Measurements from ENCODE around the gene RAPGEF1. TPM values are rescaled to one million over a fixed set of nuclear protein-coding genes. Genes with fewer than 3 reads are reported as not detected.

The RAPGEF1 gene
- total and polyA plus RNA-seq, 7 experiments from 2014 or later = 1.2 to 181 (median 84.8) TPM

- peaks cover 14 to 19% of the 10 kb centered on the region in 2 donors for H3K4me1 ChIP-seq (ENCODE audit: control insufficient read depth in 2 of 2, insufficient read depth in 2 of 2, low read length in 2 of 2)
- ChIA-PET POLR2A (interaction anchor here (1.4 kb wide), 1 partner anchor 9 kb away, joined by 4 read pairs; no protein-coding TSS in a partner anchor), CTCF (interaction anchor here (0.6 to 1.0 kb wide), 3 partner anchors 10 to 210 kb away, joined by 3 read pairs; no protein-coding TSS in a partner anchor)
- H3K36me3 ChIP-seq (ENCODE audit: control insufficient read depth in 2 of 3, insufficient read depth in 3 of 3, low read length in 3 of 3) = peaks cover 0 to 52% (median 6%) of the 10 kb centered on the region in 3 experiments
- DNase-seq (no peak), ATAC-seq (no peak)
- Mint-ChIP-seq H3K27me3 (no peaks in the 10 kb centered on the region), H3K36me3 (peaks cover 0 to 17% (median 5%) of the 10 kb centered on the region in 5 donors), H3K27ac (peak overlapping the region; percentile 6 to 71 (median 63)), H3K4me3 (peak overlapping the region; percentile 59 to 84 (median 77)), H3K9me3 (peaks cover 0 to 2% (median 0%) of the 10 kb centered on the region in 11 donors), H3K4me1 (peaks cover 13 to 35% (median 27%) of the 10 kb centered on the region in 7 donors)
- H3K27me3 ChIP-seq (ENCODE audit: control insufficient read depth in 2 of 2, insufficient read depth in 2 of 2, low read length in 2 of 2) = no peaks in the 10 kb centered on the region
- H3K27ac ChIP-seq (ENCODE audit: low read depth, low read length) = peak overlapping the region; percentile 90
- H3K4me3 ChIP-seq (ENCODE audit: low read length) = peak overlapping the region; percentile 63
- intact Hi-C loops (cut with micrococcal nuclease) = loop anchor here (2.0 to 10.0 kb wide), 5 partner anchors 27 to 825 kb away; partner anchors contain the start of genes NUP214 (in 1 of the 2), POMT1 (in 1 of the 2), RAPGEF1 (in 1 of the 2) and SETX (in 1 of the 2)
- H3K9me3 ChIP-seq (ENCODE audit: control insufficient read depth in 2 of 3, low read length in 3 of 3) = no peaks in the 10 kb centered on the region
Observed at GRCh38 chr9:131529597-131530545, 210.0 kb downstream of the RAPGEF1 start.

GRCh38 chr9:131528886-131529505, 210.9 kb downstream of the RAPGEF1 start:
- DNase-seq = no peak
- Mint-ChIP-seq H3K27me3 (no peaks in the 10 kb centered on the region), H3K4me3 (peak overlapping the region in 8 of 10 donors; percentile 13 to 84 (median 56)), H3K36me3 (peaks cover 0 to 24% (median 5%) of the 10 kb centered on the region in 5 donors), H3K4me1 (peaks cover 7 to 27% (median 18%) of the 10 kb centered on the region in 7 donors), H3K9me3 (peaks cover 0 to 2% (median 0%) of the 10 kb centered on the region in 11 donors), H3K27ac (peak overlapping the region in 2 of 9 donors; percentile 3 to 61)
- peaks cover 6 to 10% of the 10 kb centered on the region in 2 donors for H3K4me1 ChIP-seq (ENCODE audit: control insufficient read depth in 2 of 2, insufficient read depth in 2 of 2, low read length in 2 of 2)
- H3K36me3 ChIP-seq (ENCODE audit: control insufficient read depth in 2 of 3, insufficient read depth in 3 of 3, low read length in 3 of 3) = peaks cover 0 to 61% (median 12%) of the 10 kb centered on the region in 3 experiments
- no peak for ATAC-seq
- H3K27me3 ChIP-seq (ENCODE audit: control insufficient read depth in 2 of 2, insufficient read depth in 2 of 2, low read length in 2 of 2) = no peaks in the 10 kb centered on the region
- H3K4me3 ChIP-seq (ENCODE audit: low read length) = no peak overlapping the region
- no peaks in the 10 kb centered on the region for H3K9me3 ChIP-seq (ENCODE audit: control insufficient read depth in 2 of 3, low read length in 3 of 3)
- no peak overlapping the region for H3K27ac ChIP-seq (ENCODE audit: low read depth, low read length)
- ChIA-PET CTCF (interaction anchor here (0.6 to 1.0 kb wide), 2 partner anchors 174 to 211 kb away, joined by 3 to 4 read pairs; no protein-coding TSS in a partner anchor), POLR2A (interaction anchor here (1.1 to 1.4 kb wide), 2 partner anchors 10 kb away, joined by 3 to 4 read pairs; no protein-coding TSS in a partner anchor)
- intact Hi-C loops (cut with micrococcal nuclease) = no loop called here

DNA sequence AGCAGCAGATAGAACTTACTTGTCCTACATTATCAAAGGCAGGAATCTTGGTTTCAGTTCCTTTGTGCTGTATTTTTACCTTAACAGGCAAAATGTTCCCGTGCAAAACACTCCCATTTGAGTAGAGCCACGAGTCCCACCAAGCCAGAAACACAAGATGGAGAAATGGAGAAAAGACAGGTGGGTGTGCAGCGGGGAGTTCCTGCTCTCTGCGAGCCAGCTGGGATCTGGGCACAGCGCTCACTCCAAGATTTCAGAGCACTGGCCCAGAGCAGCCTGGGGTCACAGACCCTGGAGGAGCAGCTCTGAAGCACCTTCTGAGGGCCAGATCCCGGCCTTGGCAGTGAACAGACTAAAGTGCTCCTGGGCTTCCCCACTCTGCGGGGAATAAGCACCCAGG, 211.7 kb downstream of the RAPGEF1 start:
- H3K4me3 Mint-ChIP-seq = peak overlapping the region; percentile 13 to 79 (median 52)
- peaks cover 0 to 2% (median 0%) of the 10 kb centered on the region in 11 donors for H3K9me3 Mint-ChIP-seq
- H3K36me3 Mint-ChIP-seq = peaks cover 0 to 24% (median 5%) of the 10 kb centered on the region in 5 donors
- DNase-seq = no peak
- peak overlapping the region in 6 of 9 donors; percentile 13 to 56 (median 35) for H3K27ac Mint-ChIP-seq
- Histone ChIP-seq H3K9me3 (ENCODE audit: control insufficient read depth in 2 of 3, low read length in 3 of 3) (no peaks in the 10 kb centered on the region), H3K36me3 (ENCODE audit: control insufficient read depth in 2 of 3, insufficient read depth in 3 of 3, low read length in 3 of 3) (peaks cover 0 to 69% (median 19%) of the 10 kb centered on the region in 3 experiments), H3K4me1 (ENCODE audit: control insufficient read depth in 2 of 2, insufficient read depth in 2 of 2, low read length in 2 of 2) (peaks cover 6 to 10% of the 10 kb centered on the region in 2 donors), H3K4me3 (ENCODE audit: low read length) (no peak overlapping the region), H3K27ac (ENCODE audit: low read depth, low read length) (no peak overlapping the region), H3K27me3 (ENCODE audit: control insufficient read depth in 2 of 2, insufficient read depth in 2 of 2, low read length in 2 of 2) (no peaks in the 10 kb centered on the region)
- intact Hi-C loops (cut with micrococcal nuclease) = no loop called here
- ChIA-PET POLR2A (interaction anchor here (1.1 kb wide), 1 partner anchor 11 kb away, joined by 3 read pairs; no protein-coding TSS in a partner anchor), CTCF (interaction anchor here (0.6 kb wide), 1 partner anchor 175 kb away, joined by 4 read pairs; no protein-coding TSS in a partner anchor)
- no peaks in the 10 kb centered on the region for H3K27me3 Mint-ChIP-seq
- H3K4me1 Mint-ChIP-seq = peaks cover 7 to 26% (median 18%) of the 10 kb centered on the region in 7 donors
- no peak for ATAC-seq

Other genes with a start within 250 kb of the RAPGEF1 start
- 10 to 100 TPM; 40.0 to 55.8 (median 47.7) TPM for gene POMT1, start 237.2 kb downstream of the RAPGEF1 start, total RNA-seq
- 10 to 100 TPM; 13.3 to 15.1 TPM for gene POMT1, start 237.2 kb downstream of the RAPGEF1 start, polyA plus RNA-seq
- gene UCK1, start 208.8 kb downstream of the RAPGEF1 start, total RNA-seq = 10 to 100 TPM; 21.8 to 40.1 (median 29.3) TPM
- 10 to 100 TPM; 21.2 to 32.8 TPM for gene UCK1, start 208.8 kb downstream of the RAPGEF1 start, polyA plus RNA-seq
- gene PRRT1B, start 194.6 kb downstream of the RAPGEF1 start, total RNA-seq = not detected
- not detected for gene PRRT1B, start 194.6 kb downstream of the RAPGEF1 start, polyA plus RNA-seq

All from naive thymus-derived CD4-positive, alpha-beta T cell (primary cell).